ENCODE data around the gene DNAJC21.

GRCh38 chr5:34991486-34992238 lies 62.3 kb downstream of the DNAJC21 start:
- no peak for TF ChIP-seq CTCF (optimal IDR thresholded peaks at IDR 0.05 in 1 of 3, IDR thresholded peaks at IDR 0.05 in 1 of 3, conservative IDR thresholded peaks at IDR 0.05 in 1 of 3; ENCODE audit: extremely low read depth in 1 of 3, insufficient read depth in 2 of 3, low read length in 3 of 3)
- TF ChIP-seq EZH2 (IDR thresholded peaks at IDR 0.05; ENCODE audit: low read length): no peak

Measured in keratinocyte (primary cell).